RWPE2 (cell line): ENCODE results near the gene SUPT5H.
"Not testable (repeated sequence)": the region's sequence is repeated elsewhere in the genome, so short reads cannot be mapped to it uniquely, and the experiment has no call there.

Experiments used
- ATAC-seq: fragments of 200-7000 bp; cut with Tn5 transposase; 3 replicates; pipeline ENCODE4 v1.9.1; 2021; ENCODE audit warnings: low read depth
- DNase-seq: peaks from one replicate; pipeline ENCODE4 v3.0.0-alpha.2; 2020; ENCODE audit warnings: low spot score
- H3K27ac ChIP-seq: fragments of 450-650 bp; 2 replicates; pipeline ENCODE4 v1.5.1; 2017; ENCODE audit warnings: mild to moderate bottlenecking; ENCODE audit not compliant: poor library complexity, severe bottlenecking
- H3K27me3 ChIP-seq: fragments of 250-450 bp; sonication (Bioruptor Pico); 2 replicates; pipeline ENCODE4 v1.5.1; 2021; ENCODE audit warnings: mild to moderate bottlenecking, moderate library complexity; ENCODE audit not compliant: insufficient read depth, poor library complexity, severe bottlenecking
- H3K36me3 ChIP-seq: fragments of 250-450 bp; sonication (Bioruptor Pico); 2 replicates; pipeline ENCODE4 v1.5.1; 2020; ENCODE audit warnings: low read depth, mild to moderate bottlenecking, moderate library complexity
- H3K4me1 ChIP-seq: fragments of 250-450 bp; sonication (Bioruptor Pico); 2 replicates; pipeline ENCODE4 v1.5.1; 2021; ENCODE audit warnings: mild to moderate bottlenecking, moderate library complexity; ENCODE audit not compliant: insufficient read depth, poor library complexity, severe bottlenecking
- H3K4me3 ChIP-seq: fragments of 250-450 bp; sonication (Bioruptor Pico); 2 replicates; pipeline ENCODE4 v1.5.1; 2021; ENCODE audit warnings: mild to moderate bottlenecking, moderate library complexity; ENCODE audit not compliant: severe bottlenecking
- H3K9me3 ChIP-seq: fragments of 250-450 bp; sonication (Bioruptor Pico); 2 replicates; pipeline ENCODE4 v1.5.1; 2021; ENCODE audit warnings: mild to moderate bottlenecking, moderate library complexity; ENCODE audit not compliant: severe bottlenecking
- TF ChIP-seq, protein P1 (sequence below): fragments of 450-650 bp; IDR thresholded peaks from one replicate; pipeline ENCODE4 v1.5.1; 2017; ENCODE audit warnings: mild to moderate bottlenecking, moderate library complexity; ENCODE audit not compliant: poor library complexity, severe bottlenecking

The SUPT5H gene

DNA sequence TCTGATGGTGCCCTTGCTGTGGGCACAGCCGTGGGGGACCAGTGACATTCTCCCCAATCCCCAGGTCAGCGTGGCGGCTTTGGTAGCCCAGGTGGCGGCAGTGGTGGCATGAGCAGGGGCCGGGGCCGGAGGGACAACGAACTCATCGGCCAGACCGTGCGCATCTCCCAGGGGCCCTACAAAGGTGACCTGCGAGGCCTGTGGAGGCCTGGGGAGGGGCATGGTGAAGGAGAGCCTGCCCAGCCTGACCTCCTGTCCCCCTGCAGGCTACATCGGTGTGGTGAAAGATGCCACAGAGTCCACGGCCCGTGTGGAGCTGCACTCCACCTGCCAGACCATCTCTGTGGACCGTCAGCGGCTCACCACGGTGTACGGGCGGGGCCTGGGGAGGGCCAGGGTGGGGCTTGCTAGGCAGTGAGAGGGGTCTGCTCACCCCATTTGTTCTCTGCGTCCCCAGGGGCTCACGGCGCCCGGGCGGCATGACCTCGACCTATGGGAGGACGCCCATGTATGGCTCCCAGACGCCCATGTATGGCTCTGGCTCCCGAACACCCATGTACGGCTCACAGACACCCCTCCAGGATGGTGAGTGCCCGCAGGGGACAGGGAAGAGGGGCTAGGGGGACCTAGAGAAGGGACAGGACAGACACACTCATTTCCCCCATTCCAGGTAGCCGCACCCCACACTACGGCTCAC, 27.5 kb downstream of the SUPT5H start:
- Histone ChIP-seq H3K9me3 (no peaks in the 10 kb centered on the region), H3K27me3 (no peaks in the 10 kb centered on the region), H3K27ac (no peak overlapping the region), H3K4me3 (no peak overlapping the region), H3K4me1 (no peaks in the 10 kb centered on the region), H3K36me3 (peaks cover 78% of the 10 kb centered on the region)
- no peak for ATAC-seq
- TF ChIP-seq, protein P1, sequence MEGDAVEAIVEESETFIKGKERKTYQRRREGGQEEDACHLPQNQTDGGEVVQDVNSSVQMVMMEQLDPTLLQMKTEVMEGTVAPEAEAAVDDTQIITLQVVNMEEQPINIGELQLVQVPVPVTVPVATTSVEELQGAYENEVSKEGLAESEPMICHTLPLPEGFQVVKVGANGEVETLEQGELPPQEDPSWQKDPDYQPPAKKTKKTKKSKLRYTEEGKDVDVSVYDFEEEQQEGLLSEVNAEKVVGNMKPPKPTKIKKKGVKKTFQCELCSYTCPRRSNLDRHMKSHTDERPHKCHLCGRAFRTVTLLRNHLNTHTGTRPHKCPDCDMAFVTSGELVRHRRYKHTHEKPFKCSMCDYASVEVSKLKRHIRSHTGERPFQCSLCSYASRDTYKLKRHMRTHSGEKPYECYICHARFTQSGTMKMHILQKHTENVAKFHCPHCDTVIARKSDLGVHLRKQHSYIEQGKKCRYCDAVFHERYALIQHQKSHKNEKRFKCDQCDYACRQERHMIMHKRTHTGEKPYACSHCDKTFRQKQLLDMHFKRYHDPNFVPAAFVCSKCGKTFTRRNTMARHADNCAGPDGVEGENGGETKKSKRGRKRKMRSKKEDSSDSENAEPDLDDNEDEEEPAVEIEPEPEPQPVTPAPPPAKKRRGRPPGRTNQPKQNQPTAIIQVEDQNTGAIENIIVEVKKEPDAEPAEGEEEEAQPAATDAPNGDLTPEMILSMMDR, result no peak
- no peak for DNase-seq

DNA sequence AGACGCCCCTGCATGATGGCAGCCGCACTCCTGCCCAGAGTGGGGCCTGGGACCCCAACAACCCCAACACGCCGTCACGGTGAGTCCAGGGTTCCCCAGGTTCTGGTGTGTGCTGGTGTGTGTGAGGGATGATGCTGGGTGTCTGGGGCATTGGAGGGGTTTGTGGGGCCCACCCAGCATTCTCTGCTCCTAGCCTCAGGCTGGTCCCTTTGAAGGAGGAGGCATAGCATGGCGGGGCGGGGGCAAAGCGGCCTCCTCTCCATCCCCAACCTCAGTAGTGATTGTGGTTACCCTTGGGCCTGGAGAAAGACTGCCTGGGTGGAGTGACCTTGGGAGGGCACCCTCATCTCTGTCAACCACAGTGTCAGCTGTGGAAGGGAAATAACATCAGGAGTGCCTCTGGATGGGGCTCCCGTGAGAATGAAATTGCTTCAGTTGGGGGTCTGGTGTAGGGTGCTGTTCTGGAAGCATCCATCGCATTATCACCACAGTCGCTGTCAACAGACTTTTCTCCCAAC, 28.1 kb downstream of the SUPT5H start:
- no peaks in the 10 kb centered on the region for H3K27me3 ChIP-seq
- TF ChIP-seq, protein P1, result no peak
- H3K36me3 ChIP-seq, result peaks cover 72% of the 10 kb centered on the region
- ATAC-seq (no peak), DNase-seq (no peak)
- H3K27ac ChIP-seq, result no peak overlapping the region
- no peaks in the 10 kb centered on the region for H3K9me3 ChIP-seq
- no peaks in the 10 kb centered on the region for H3K4me1 ChIP-seq
- no peak overlapping the region for H3K4me3 ChIP-seq

DNA sequence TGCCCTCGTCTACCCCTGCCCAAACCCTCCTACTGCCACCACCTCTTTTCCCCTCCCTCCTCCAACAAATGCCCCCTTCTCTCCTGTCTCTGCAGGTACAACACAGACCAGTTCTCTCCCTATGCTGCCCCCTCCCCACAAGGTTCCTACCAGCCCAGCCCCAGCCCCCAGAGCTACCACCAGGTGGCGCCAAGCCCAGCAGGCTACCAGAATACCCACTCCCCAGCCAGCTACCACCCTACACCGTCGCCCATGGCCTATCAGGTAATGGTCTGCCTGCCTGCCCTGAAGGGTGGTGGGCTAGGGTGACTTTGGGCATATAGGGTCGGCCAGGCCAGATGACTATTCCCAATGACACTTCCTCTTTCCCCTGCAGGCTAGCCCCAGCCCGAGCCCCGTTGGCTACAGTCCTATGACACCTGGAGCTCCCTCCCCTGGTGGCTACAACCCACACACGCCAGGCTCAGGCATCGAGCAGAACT, 28.8 kb downstream of the SUPT5H start:
- H3K27me3 ChIP-seq, result no peaks in the 10 kb centered on the region
- no peak overlapping the region for H3K27ac ChIP-seq
- TF ChIP-seq, protein P1, result peak; percentile 73
- H3K4me1 ChIP-seq, result no peaks in the 10 kb centered on the region
- no peaks in the 10 kb centered on the region for H3K9me3 ChIP-seq
- no peak for DNase-seq
- ATAC-seq, result peak; percentile 67
- peaks cover 65% of the 10 kb centered on the region for H3K36me3 ChIP-seq
- no peak overlapping the region for H3K4me3 ChIP-seq

DNA sequence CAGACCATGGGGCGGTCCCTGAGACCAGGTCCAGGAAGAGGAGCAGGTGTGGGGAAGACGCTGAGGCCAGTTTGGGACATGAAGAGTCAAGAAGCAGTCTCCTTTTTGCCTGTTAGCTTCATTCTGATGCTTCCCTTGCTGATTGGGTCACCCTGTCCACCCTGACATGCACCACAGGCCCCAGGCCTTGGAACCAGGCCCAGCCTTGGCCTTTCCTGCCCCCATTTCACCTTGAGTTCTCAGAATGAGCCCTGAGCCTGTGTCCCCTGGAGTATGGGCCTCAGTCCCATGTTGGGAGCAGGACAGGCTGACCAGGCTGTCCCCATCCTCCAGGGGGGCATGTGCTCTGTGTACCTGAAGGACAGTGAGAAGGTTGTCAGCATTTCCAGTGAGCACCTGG, 30.4 kb downstream of the SUPT5H start:
- DNase-seq (no peak), ATAC-seq (no peak)
- Histone ChIP-seq H3K36me3 (peaks cover 49% of the 10 kb centered on the region), H3K27ac (no peak overlapping the region), H3K4me3 (no peak overlapping the region), H3K9me3 (no peaks in the 10 kb centered on the region), H3K27me3 (no peaks in the 10 kb centered on the region), H3K4me1 (no peaks in the 10 kb centered on the region)
- TF ChIP-seq, protein P1, result no peak

DNA sequence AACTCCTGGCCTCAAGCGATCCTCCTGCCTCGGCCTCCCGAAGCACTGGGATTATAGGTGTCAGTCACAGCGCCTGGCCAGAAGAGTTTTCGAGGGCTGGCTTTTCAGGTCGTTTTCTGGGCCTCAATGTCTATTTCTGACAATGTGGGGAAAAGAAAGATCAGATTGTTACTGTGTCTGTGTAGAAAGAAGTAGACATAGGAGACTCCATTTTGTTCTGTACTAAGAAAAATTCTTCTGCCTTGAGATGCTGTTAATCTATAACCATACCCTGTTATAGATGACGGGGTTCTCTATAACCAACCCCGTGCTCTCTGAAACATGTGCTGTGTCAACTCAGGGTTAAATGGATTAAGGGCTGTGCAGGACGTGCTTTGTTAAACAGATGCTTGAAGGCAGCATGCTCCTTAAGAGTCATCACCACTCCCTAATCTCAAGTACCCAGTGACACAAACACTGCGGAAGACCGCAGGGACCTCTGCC, 34.0 kb downstream of the SUPT5H start:
- Histone ChIP-seq H3K36me3 (peaks cover 32% of the 10 kb centered on the region), H3K27ac (peak overlapping the region; percentile 56)
- H3K9me3 ChIP-seq, ATAC-seq, H3K27me3 ChIP-seq, H3K4me1 ChIP-seq, H3K4me3 ChIP-seq, DNase-seq: not testable (repeated sequence)
